H9 (cell line): ENCODE data around the gene EIF2B5. TPM values are rescaled to one million over a fixed set of nuclear protein-coding genes. Genes with fewer than 3 reads are reported as not detected.

Experiments
- DNase-seq: peaks from one replicate; pipeline ENCODE4 v3.0.0-alpha.2; 2017
- H2AFZ ChIP-seq: one replicate; pipeline ENCODE4 v1.6.1; 2013; ENCODE audit warnings: mild to moderate bottlenecking, low read length, control low read depth, moderate library complexity
- H2AK5ac ChIP-seq: 2 replicates; pipeline ENCODE4 v1.6.1; 2013; ENCODE audit warnings: low read length, control low read depth, mixed read lengths; ENCODE audit not compliant: insufficient read length
- H2BK120ac ChIP-seq: one replicate; pipeline ENCODE4 v1.6.1; 2013; ENCODE audit warnings: low read depth, mild to moderate bottlenecking, low read length, control low read depth, inconsistent platforms; ENCODE audit not compliant: poor library complexity, severe bottlenecking
- H2BK12ac ChIP-seq: 2 replicates; pipeline ENCODE4 v1.6.1; 2013; ENCODE audit warnings: low read length, control low read depth, mixed read lengths, low read depth; ENCODE audit not compliant: insufficient read length
- H2BK15ac ChIP-seq: 2 replicates; pipeline ENCODE4 v1.6.1; 2013; ENCODE audit warnings: low read depth, low read length, control low read depth
- H2BK20ac ChIP-seq: one replicate; pipeline ENCODE4 v1.6.1; 2013; ENCODE audit warnings: low read depth, mild to moderate bottlenecking, low read length, control low read depth, inconsistent platforms; ENCODE audit not compliant: poor library complexity, severe bottlenecking
- H2BK5ac ChIP-seq: 2 replicates; pipeline ENCODE4 v1.6.1; 2013; ENCODE audit warnings: low read length, control low read depth, mixed read lengths; ENCODE audit not compliant: insufficient read length
- H3K14ac ChIP-seq: 2 replicates; pipeline ENCODE4 v1.6.1; 2013; ENCODE audit warnings: low read length, control low read depth; ENCODE audit not compliant: insufficient read depth
- H3K18ac ChIP-seq: 2 replicates; pipeline ENCODE4 v1.6.1; 2013; ENCODE audit warnings: low read depth, mild to moderate bottlenecking, mixed read lengths, low read length, control low read depth; ENCODE audit not compliant: insufficient read length
- H3K23ac ChIP-seq: 2 replicates; pipeline ENCODE4 v1.6.1; 2013; ENCODE audit warnings: low read length, control low read depth, mixed read lengths, low read depth; ENCODE audit not compliant: insufficient read length
- H3K23me2 ChIP-seq: 2 replicates; pipeline ENCODE4 v1.6.1; 2013; ENCODE audit warnings: low read depth, mild to moderate bottlenecking, mixed read lengths, low read length, control low read depth; ENCODE audit not compliant: insufficient read length, poor library complexity, severe bottlenecking
- H3K27ac ChIP-seq: 2 replicates; pipeline ENCODE4 v1.5.1; 2013; ENCODE audit warnings: low read length, control low read depth, mixed read lengths, low read depth; ENCODE audit not compliant: insufficient read length
- H3K27me3 ChIP-seq: 2 replicates; pipeline ENCODE4 v1.6.1; 2013; ENCODE audit warnings: low read length, control low read depth, inconsistent platforms; ENCODE audit not compliant: insufficient read depth
- H3K4ac ChIP-seq: 2 replicates; pipeline ENCODE4 v1.6.1; 2013; ENCODE audit warnings: low read depth, mild to moderate bottlenecking, control low read depth, inconsistent platforms, low read length, moderate library complexity
- H3K4me1 ChIP-seq: 2 replicates; pipeline ENCODE4 v1.6.1; 2013; ENCODE audit warnings: low read length, control low read depth, inconsistent platforms; ENCODE audit not compliant: insufficient read depth
- H3K4me2 ChIP-seq: 2 replicates; pipeline ENCODE4 v1.6.1; 2013; ENCODE audit warnings: low read length, control low read depth, mixed read lengths; ENCODE audit not compliant: insufficient read length, insufficient read depth
- H3K56ac ChIP-seq: 2 replicates; pipeline ENCODE4 v1.6.1; 2013; ENCODE audit warnings: low read depth, mild to moderate bottlenecking, mixed read lengths, low read length, control low read depth; ENCODE audit not compliant: insufficient read length
- H3K79me1 ChIP-seq: 2 replicates; pipeline ENCODE4 v1.6.1; 2013; ENCODE audit warnings: low read depth, mild to moderate bottlenecking, moderate library complexity, low read length, control low read depth, inconsistent platforms; ENCODE audit not compliant: insufficient read depth, poor library complexity, severe bottlenecking
- H3K79me2 ChIP-seq: 2 replicates; pipeline ENCODE4 v1.6.1; 2013; ENCODE audit warnings: low read length, control low read depth, inconsistent platforms; ENCODE audit not compliant: insufficient read depth
- H3K9ac ChIP-seq: 2 replicates; pipeline ENCODE4 v1.6.1; 2013; ENCODE audit warnings: low read length, control low read depth, mixed read lengths; ENCODE audit not compliant: insufficient read length; ENCODE audit errors: extremely low read depth
- H3K9me3 ChIP-seq: one replicate; pipeline ENCODE4 v1.6.1; 2013; ENCODE audit warnings: low read depth, low read length, inconsistent platforms; ENCODE audit not compliant: control insufficient read depth
- H3T11ph ChIP-seq: one replicate; pipeline ENCODE4 v1.6.1; 2013; ENCODE audit warnings: mild to moderate bottlenecking, low read length, control low read depth, inconsistent platforms
- H4K20me1 ChIP-seq: one replicate; pipeline ENCODE4 v1.6.1; 2013; ENCODE audit not compliant: control insufficient read depth, insufficient read length, insufficient read depth
- H4K5ac ChIP-seq: 2 replicates; pipeline ENCODE4 v1.6.1; 2013; ENCODE audit warnings: low read depth, mild to moderate bottlenecking, mixed read lengths, low read length, control low read depth; ENCODE audit not compliant: insufficient read length
- H4K8ac ChIP-seq: replicated peaks from 2 replicates; pipeline ENCODE4 v1.6.1; 2013; ENCODE audit warnings: low read length, control low read depth, mixed read lengths, low read depth; ENCODE audit not compliant: insufficient read length
- H4K91ac ChIP-seq: 2 replicates; pipeline ENCODE4 v1.6.1; 2013; ENCODE audit warnings: low read depth, mild to moderate bottlenecking, moderate library complexity, mixed read lengths, low read length, control low read depth; ENCODE audit not compliant: insufficient read length
- H3K27ac Mint-ChIP-seq, 3 experiments: 2 replicates in 2 of 3; 3 replicates in 1 of 3; pipeline ENCODE4 v1.8.0; 2020 to 2021; ENCODE audit warnings: mixed read lengths in 3 of 3, mild to moderate bottlenecking in 1 of 3, moderate library complexity in 1 of 3
- H3K27me3 Mint-ChIP-seq: 2 replicates; pipeline ENCODE4 v1.8.0; 2021; ENCODE audit warnings: low read depth, mild to moderate bottlenecking, moderate library complexity, mixed read lengths
- H3K36me3 Mint-ChIP-seq, 3 experiments: 2 replicates in 2 of 3; 3 replicates in 1 of 3; pipeline ENCODE4 v1.8.0; 2020 to 2021; ENCODE audit warnings: low read depth in 3 of 3, mixed read lengths in 3 of 3; ENCODE audit not compliant: insufficient read depth in 1 of 3
- H3K4me1 Mint-ChIP-seq, 2 experiments: 2 replicates each; pipeline ENCODE4 v1.8.0; 2020; ENCODE audit warnings: mixed read lengths in 2 of 2
- H3K4me3 Mint-ChIP-seq, 2 experiments: 2 replicates in 1 of 2; 3 replicates in 1 of 2; pipeline ENCODE4 v1.8.0; 2020 to 2021; ENCODE audit warnings: mild to moderate bottlenecking in 2 of 2, mixed read lengths in 2 of 2, moderate library complexity in 1 of 2
- H3K9me3 Mint-ChIP-seq, 2 experiments: 2 replicates in 1 of 2; 3 replicates in 1 of 2; pipeline ENCODE4 v1.8.0; 2020; ENCODE audit warnings: mild to moderate bottlenecking in 2 of 2, mixed read lengths in 2 of 2, moderate library complexity in 1 of 2
- CTCF ChIP-seq: fragments of 200-600 bp; sonication (generic); conservative IDR thresholded peaks from 3 replicates; pipeline ENCODE4 v1.8.0; 2021; ENCODE audit warnings: antibody characterized with exemption, mild to moderate bottlenecking
- WGBS: extraction: QIAGEN DNeasy Blood & Tissue Kit; methylation state at CpG from one replicate; pipeline ENCODE4 v1.1.7; 2013; ENCODE audit warnings: missing lambda C conversion rate, low lambda C conversion rate, mixed read lengths; ENCODE audit not compliant: insufficient read length; ENCODE audit errors: extremely low coverage; 5-methylcytosine and 5-hydroxymethylcytosine counted together
- long read RNA-seq: library from polyadenylated mRNA; unstranded; transcript quantifications from one replicate; pipeline ENCODE4 v2.0.0, GENCODE V29; 2020
- total RNA-seq: library from RNA; stranded (reverse); gene quantifications from 2 replicates; pipeline ENCODE4 v1.2.1, GENCODE V29; 2021

EIF2B5 gene
- 38.4 and 42.0 TPM in 2 replicates for total RNA-seq
- long read RNA-seq, transcript EIF2B5-201 (16 exons, 2,656 nt), result major isoform, 17 of 45 reads
- long read RNA-seq, partial matches to known transcripts, result 24 of 45 reads
- long read RNA-seq, other reads (novel, unspliced or antisense), result 4 of 45 reads

- Mint-ChIP-seq H3K27ac (peak within 1 kb of the TSS; percentile 82 to 95 (median 91); a peak in 6 of 7 replicates), H3K27me3 (no peaks in the 10 kb centered on the region; the same call in 1 of the 2 replicates), H3K4me3 (peak within 1 kb of the TSS; percentile 92 to 97), H3K4me1 (peaks cover 23 to 25% of the 10 kb centered on the region in 2 experiments), H3K9me3 (no peaks in the 10 kb centered on the region), H3K36me3 (peaks cover 1 to 17% (median 12%) of the 10 kb centered on the region in 3 experiments; a peak in 6 of 7 replicates)
- H2BK20ac ChIP-seq, result no peak within 1 kb of the TSS
- no peaks in the 10 kb centered on the region; the same call in 1 of the 2 replicates for H3K79me2 ChIP-seq
- no peak within 1 kb of the TSS for H4K8ac ChIP-seq
- H3K23me2 ChIP-seq, result peaks cover 13% of the 10 kb centered on the region
- no peaks in the 10 kb centered on the region for H3K27me3 ChIP-seq
- H3K4me2 ChIP-seq, result peak within 1 kb of the TSS; percentile 98
- WGBS, result no CpG with 5 or more reads among the region's 56 CpGs
- no peaks in the 10 kb centered on the region for H3K79me1 ChIP-seq
- H2BK12ac ChIP-seq, result no peak within 1 kb of the TSS
- peak within 1 kb of the TSS; percentile 65 for H3K9ac ChIP-seq
- H3K4me1 ChIP-seq, result no peaks in the 10 kb centered on the region
- no peak within 1 kb of the TSS for H3K56ac ChIP-seq
- no peak within 1 kb of the TSS for H3K27ac ChIP-seq
- no peak within 1 kb of the TSS for H3K4ac ChIP-seq
- H4K5ac ChIP-seq, result no peak within 1 kb of the TSS
- H3K14ac ChIP-seq, result peak within 1 kb of the TSS; percentile 54; the same call in 1 of the 2 replicates
- no peak within 1 kb of the TSS for H3T11ph ChIP-seq
- no peak within 1 kb of the TSS for H2BK15ac ChIP-seq
- no peak within 1 kb of the TSS for H2BK120ac ChIP-seq
- H3K9me3 ChIP-seq, result no peaks in the 10 kb centered on the region
- TF ChIP-seq CTCF, result peak; percentile 36; the same call in 2 of the 3 replicates
- no peak within 1 kb of the TSS for H2AK5ac ChIP-seq
- H4K20me1 ChIP-seq, result no peaks in the 10 kb centered on the region
- H4K91ac ChIP-seq, result no peak within 1 kb of the TSS
- H2AFZ ChIP-seq, result no peak within 1 kb of the TSS
- no peak within 1 kb of the TSS for H3K23ac ChIP-seq
- H3K18ac ChIP-seq, result no peak within 1 kb of the TSS
- H2BK5ac ChIP-seq, result no peak within 1 kb of the TSS
- peak; percentile 91 for DNase-seq
These were observed at the start of gene EIF2B5 for GRCh38 chr3:184135149-184135910. Gene EIF2B5 (plus strand): TSS chr3:184135358. CDS start chr3:184135386, 28 bp downstream.
